Neural progenitor cell (in vitro differentiated cells): ENCODE data around the gene DMAC2L.

Source experiments
- EZH2 ChIP-seq: fragments of 200-600 bp; sonication (generic); IDR thresholded peaks from 2 replicates; pipeline ENCODE4 v1.6.1; 2017; ENCODE audit warnings: antibody characterized with exemption, mild to moderate bottlenecking, moderate library complexity
- TF ChIP-seq, protein P1 (sequence below): fragments of 200-600 bp; sonication (generic); IDR thresholded peaks from 2 replicates; pipeline ENCODE4 v1.5.1; 2017; ENCODE audit warnings: antibody characterized with exemption, mild to moderate bottlenecking

DNA sequence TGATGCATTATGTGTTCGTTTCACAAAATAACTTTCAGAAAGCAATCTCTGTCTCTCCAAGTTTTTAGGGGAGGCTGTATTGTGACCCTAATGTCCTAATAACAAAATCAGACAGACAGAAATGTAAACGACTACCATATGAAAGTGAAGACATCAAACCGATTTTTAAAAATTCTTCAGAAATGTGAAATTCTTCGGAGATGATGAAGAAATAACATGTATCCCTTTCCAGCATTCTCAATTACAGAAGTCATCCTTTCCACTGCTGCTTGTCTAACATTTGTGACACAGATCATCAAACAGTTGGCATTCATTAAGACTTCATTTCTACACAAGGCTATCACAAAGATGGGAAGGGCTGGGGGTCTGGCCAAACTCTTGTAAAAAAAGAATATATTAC, 41.0 kb downstream of the DMAC2L start:
- TF ChIP-seq, protein P1, sequence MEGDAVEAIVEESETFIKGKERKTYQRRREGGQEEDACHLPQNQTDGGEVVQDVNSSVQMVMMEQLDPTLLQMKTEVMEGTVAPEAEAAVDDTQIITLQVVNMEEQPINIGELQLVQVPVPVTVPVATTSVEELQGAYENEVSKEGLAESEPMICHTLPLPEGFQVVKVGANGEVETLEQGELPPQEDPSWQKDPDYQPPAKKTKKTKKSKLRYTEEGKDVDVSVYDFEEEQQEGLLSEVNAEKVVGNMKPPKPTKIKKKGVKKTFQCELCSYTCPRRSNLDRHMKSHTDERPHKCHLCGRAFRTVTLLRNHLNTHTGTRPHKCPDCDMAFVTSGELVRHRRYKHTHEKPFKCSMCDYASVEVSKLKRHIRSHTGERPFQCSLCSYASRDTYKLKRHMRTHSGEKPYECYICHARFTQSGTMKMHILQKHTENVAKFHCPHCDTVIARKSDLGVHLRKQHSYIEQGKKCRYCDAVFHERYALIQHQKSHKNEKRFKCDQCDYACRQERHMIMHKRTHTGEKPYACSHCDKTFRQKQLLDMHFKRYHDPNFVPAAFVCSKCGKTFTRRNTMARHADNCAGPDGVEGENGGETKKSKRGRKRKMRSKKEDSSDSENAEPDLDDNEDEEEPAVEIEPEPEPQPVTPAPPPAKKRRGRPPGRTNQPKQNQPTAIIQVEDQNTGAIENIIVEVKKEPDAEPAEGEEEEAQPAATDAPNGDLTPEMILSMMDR, result no peak
- no peak for TF ChIP-seq EZH2
